ENCODE data around the gene NEK7.

Gene NEK7

GRCh38 chr1:198270273-198270828, 113.6 kb downstream of the NEK7 start:
- DNase-seq (ENCODE audit: low spot score): no peak
- Histone ChIP-seq H3K4me3 (no peak overlapping the region), H3K27ac (no peak overlapping the region)
- no peak for TF ChIP-seq CTCF (IDR thresholded peaks at IDR 0.05)

- H3K4me3 ChIP-seq: no peak overlapping the region
- no peak for DNase-seq (ENCODE audit: low spot score)
- no peak overlapping the region for H3K27ac ChIP-seq
- TF ChIP-seq CTCF (IDR thresholded peaks at IDR 0.05): no peak
Measured at GRCh38 chr1:198271467-198271866, 114.7 kb downstream of the NEK7 start.

GRCh38 chr1:198272492-198272891, 115.7 kb downstream of the NEK7 start:
- Histone ChIP-seq H3K27ac (peak overlapping the region in 1 of 2 donors; percentile 17), H3K4me3 (no peak overlapping the region)
- TF ChIP-seq CTCF (IDR thresholded peaks at IDR 0.05): no peak
- DNase-seq (ENCODE audit: low spot score): no peak

- no peak overlapping the region for H3K4me3 ChIP-seq
- DNase-seq (ENCODE audit: low spot score): no peak
- TF ChIP-seq CTCF (IDR thresholded peaks at IDR 0.05): no peak
- no peak overlapping the region for H3K27ac ChIP-seq
Measured at GRCh38 chr1:198273748-198274295, 117.0 kb downstream of the NEK7 start.

- TF ChIP-seq CTCF (IDR thresholded peaks at IDR 0.05): no peak
- no peak overlapping the region for H3K4me3 ChIP-seq
- H3K27ac ChIP-seq: no peak overlapping the region
- no peak for DNase-seq (ENCODE audit: low spot score)
Measured at GRCh38 chr1:198275597-198275996, 118.8 kb downstream of the NEK7 start.

GRCh38 chr1:198276241-198276640, 119.4 kb downstream of the NEK7 start:
- no peak overlapping the region for H3K27ac ChIP-seq
- TF ChIP-seq CTCF (IDR thresholded peaks at IDR 0.05): no peak
- H3K4me3 ChIP-seq: no peak overlapping the region
- no peak for DNase-seq (ENCODE audit: low spot score)

- DNase-seq (ENCODE audit: low spot score): no peak
- H3K27ac ChIP-seq: no peak overlapping the region
- no peak for TF ChIP-seq CTCF (IDR thresholded peaks at IDR 0.05)
- no peak overlapping the region for H3K4me3 ChIP-seq
Measured at GRCh38 chr1:198278943-198279342, 122.1 kb downstream of the NEK7 start.
